GM12878 (cell line): ENCODE results near the gene POLR1F.

Experiments used
- CTCF ChIP-seq, 3 experiments: IDR thresholded peaks in 2 of 3; conservative IDR thresholded peaks in 1 of 3; 2 replicates each; pipeline ENCODE4 v1.5.1; 2011; ENCODE audit warnings: low read depth in 3 of 3, low read length in 3 of 3, mild to moderate bottlenecking in 3 of 3, control low read depth in 2 of 3, moderate library complexity in 2 of 3, inconsistent platforms in 1 of 3, mixed read lengths in 1 of 3; ENCODE audit not compliant: control insufficient read depth in 2 of 3, insufficient read depth in 1 of 3; ENCODE audit errors: extremely low read depth in 1 of 3
- NFYA ChIP-seq: IDR thresholded peaks from 2 replicates; pipeline ENCODE4 v1.6.1; 2011; ENCODE audit warnings: low read depth, mild to moderate bottlenecking, low read length, improper control_type of control experiment, borderline replicate concordance
- POLR2A ChIP-seq: IDR thresholded peaks from 2 replicates; pipeline ENCODE4 v1.6.1; 2011; ENCODE audit warnings: low read depth, mild to moderate bottlenecking, low read length
- TAF1 ChIP-seq: IDR thresholded peaks from 2 replicates; pipeline ENCODE4 v1.6.1; 2011; ENCODE audit warnings: mild to moderate bottlenecking, low read depth, low read length, borderline replicate concordance

- TF ChIP-seq POLR2A, result no peak
- TF ChIP-seq CTCF (IDR thresholded peaks at IDR 0.05 in 2 of 3, conservative IDR thresholded peaks at IDR 0.05 in 1 of 3; ENCODE audit: control insufficient read depth in 2 of 3, extremely low read depth in 1 of 3, insufficient read depth in 1 of 3, low read depth in 3 of 3, low read length in 3 of 3), result no peak
- no peak for TF ChIP-seq TAF1
- TF ChIP-seq NFYA, result no peak
These were observed 7.4 kb downstream of the POLR1F start for GRCh38 chr7:19701471-19701870.
